Measurements from ENCODE around the gene TMEM128. TPM values are rescaled to one million over a fixed set of nuclear protein-coding genes. Genes with fewer than 3 reads are reported as not detected.
"Not testable (repeated sequence)": the region's sequence is repeated elsewhere in the genome, so short reads cannot be mapped to it uniquely, and the experiment has no call there.

The TMEM128 gene
- total and polyA plus RNA-seq, 7 donors, result 11.1 to 33.0 (median 22.1) TPM

- Histone ChIP-seq H3K9me3 (no peaks in the 10 kb centered on the region), H3K36me3 (no peaks in the 10 kb centered on the region), H3K4me3 (no peak overlapping the region), H3K27me3 (peaks cover 0 to 3% (median 0%) of the 10 kb centered on the region in 3 donors), H3K4me1 (no peaks in the 10 kb centered on the region), H3K27ac (no peak overlapping the region)
- DNase-seq, result no peak
- intact Hi-C loops (cut with DNase I), result no loop called here
- no peak for TF ChIP-seq CTCF (IDR thresholded peaks at IDR 0.05)
- WGBS, 2 donors, result 18 to 55% methylated on average over 9 of the region's 9 CpGs
Measured at GRCh38 chr4:4259484-4260100, 11.6 kb upstream of the TMEM128 start.

DNA sequence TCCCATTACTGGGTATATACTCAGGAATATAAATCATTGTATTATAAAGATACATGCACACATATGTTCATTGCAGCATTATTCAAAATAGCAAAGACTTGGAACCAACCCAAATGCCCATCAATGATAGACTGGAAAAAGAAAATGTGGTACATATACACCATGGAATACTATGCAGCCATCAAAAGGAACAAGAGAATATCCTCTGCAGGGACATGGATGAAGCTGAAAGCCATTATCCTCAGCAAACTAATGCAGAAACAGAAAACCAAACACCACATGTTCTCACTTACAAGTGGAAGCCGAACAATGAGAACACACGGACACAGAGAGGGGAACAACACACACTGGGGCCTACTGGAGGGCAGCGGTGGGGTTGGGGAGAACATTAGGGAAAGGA is 9.7 kb upstream of the TMEM128 start:
- H3K4me3 ChIP-seq; H3K36me3 ChIP-seq; H3K4me1 ChIP-seq; DNase-seq; H3K9me3 ChIP-seq; H3K27ac ChIP-seq; intact Hi-C loops (cut with DNase I); H3K27me3 ChIP-seq: not testable (repeated sequence)
- WGBS, 2 donors, result 80 to 84% methylated on average over 3 of the region's 3 CpGs

GRCh38 chr4:4256799-4257198 is 8.8 kb upstream of the TMEM128 start:
- DNase-seq, result no peak
- WGBS, 2 donors, result 75 to 82% methylated on average over 10 of the region's 10 CpGs
- Histone ChIP-seq H3K4me3 (no peak overlapping the region), H3K27ac (no peak overlapping the region), H3K36me3 (no peaks in the 10 kb centered on the region), H3K4me1 (no peaks in the 10 kb centered on the region), H3K27me3 (peaks cover 0 to 3% (median 0%) of the 10 kb centered on the region in 3 donors), H3K9me3 (no peaks in the 10 kb centered on the region)
- intact Hi-C loops (cut with DNase I), result no loop called here
- TF ChIP-seq EP300 (IDR thresholded peaks at IDR 0.05) (no peak), POLR2AphosphoS5 (IDR thresholded peaks at IDR 0.05) (no peak), CTCF (IDR thresholded peaks at IDR 0.05) (no peak), POLR2A (IDR thresholded peaks at IDR 0.05) (no peak)

- 53 to 78% methylated on average over 6 of the region's 6 CpGs for WGBS, 2 donors
- intact Hi-C loops (cut with DNase I), result loop anchor here (5.0 kb wide), 1 partner anchor 83 kb away; no protein-coding TSS in a partner anchor
Measured at GRCh38 chr4:4254666-4255065, 6.6 kb upstream of the TMEM128 start.

DNA sequence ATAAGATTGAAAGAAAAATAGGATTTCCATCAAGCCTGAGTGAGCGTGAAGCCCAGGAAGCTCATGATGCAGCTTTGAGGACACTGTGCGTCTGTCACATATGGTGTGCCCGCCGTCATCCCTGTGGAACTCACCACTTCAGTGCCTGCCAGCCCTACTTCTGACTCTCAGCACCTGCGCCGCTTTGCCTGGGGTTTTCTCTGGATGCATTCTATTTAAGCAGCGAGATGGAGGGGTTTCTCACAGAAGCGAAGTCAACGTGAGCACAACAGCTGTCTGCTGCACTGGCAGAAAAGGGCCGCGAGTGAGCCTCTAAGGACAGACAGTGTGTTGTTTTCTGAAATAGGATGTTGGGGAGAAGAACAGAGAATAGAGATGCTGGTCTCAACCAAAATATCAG is 6.2 kb upstream of the TMEM128 start:
- no peak overlapping the region for H3K27ac ChIP-seq
- peaks cover 0 to 2% (median under 1%) of the 10 kb centered on the region in 4 donors for H3K4me1 ChIP-seq
- no peak overlapping the region for H3K4me3 ChIP-seq
- H3K9me3 ChIP-seq, result no peaks in the 10 kb centered on the region
- TF ChIP-seq POLR2A (IDR thresholded peaks at IDR 0.05) (no peak), CTCF (IDR thresholded peaks at IDR 0.05) (no peak), EP300 (IDR thresholded peaks at IDR 0.05) (no peak), POLR2AphosphoS5 (IDR thresholded peaks at IDR 0.05) (no peak)
- intact Hi-C loops (cut with DNase I), result loop anchor here (5.0 kb wide), 1 partner anchor 83 kb away; no protein-coding TSS in a partner anchor
- WGBS, 2 donors, result 87 to 89% methylated on average over 11 of the region's 11 CpGs
- H3K36me3 ChIP-seq, result no peaks in the 10 kb centered on the region
- H3K27me3 ChIP-seq, result peaks cover 0 to 3% (median 0%) of the 10 kb centered on the region in 3 donors
- no peak for DNase-seq

More at GRCh38 chr4:4254666-4255065, 6.6 kb upstream of the TMEM128 start:
- Histone ChIP-seq H3K4me3 (no peak overlapping the region), H3K4me1 (no peaks in the 10 kb centered on the region), H3K9me3 (no peaks in the 10 kb centered on the region), H3K36me3 (no peaks in the 10 kb centered on the region), H3K27me3 (peaks cover 0 to 3% (median 0%) of the 10 kb centered on the region in 3 donors), H3K27ac (no peak overlapping the region)
- no peak for DNase-seq
- no peak for TF ChIP-seq POLR2AphosphoS5 (IDR thresholded peaks at IDR 0.05)
- no peak for TF ChIP-seq EP300 (IDR thresholded peaks at IDR 0.05)
- no peak for TF ChIP-seq POLR2A (IDR thresholded peaks at IDR 0.05)
- no peak for TF ChIP-seq CTCF (IDR thresholded peaks at IDR 0.05)
